Measurements from ENCODE around the gene NKAIN2. TPM values are rescaled to one million over a fixed set of nuclear protein-coding genes. Genes with fewer than 3 reads are reported as not detected.
"Not testable (repeated sequence)": the region's sequence is repeated elsewhere in the genome, so short reads cannot be mapped to it uniquely, and the experiment has no call there.

Gene NKAIN2
- total RNA-seq, 1 donor from 2014 or later, result not detected

DNA sequence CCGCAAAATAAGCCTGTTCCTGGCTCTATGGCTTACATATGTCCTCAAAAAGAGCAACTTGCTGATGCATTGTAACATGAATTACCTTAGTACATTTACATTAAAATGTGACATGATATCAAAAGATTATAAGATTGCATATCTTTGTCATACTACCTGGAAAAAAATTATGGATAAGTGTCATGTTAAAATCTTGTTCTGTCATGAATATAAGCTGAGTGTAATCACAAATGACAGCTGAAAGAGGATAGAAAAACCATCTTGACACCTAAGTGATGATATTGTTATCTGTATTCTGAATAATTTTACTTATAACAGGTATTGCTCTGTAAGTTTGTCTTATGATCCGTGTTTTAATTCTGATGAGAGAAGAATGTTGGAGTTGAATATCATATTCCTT, 655.6 kb downstream of the NKAIN2 start:
- ATAC-seq (no peak), DNase-seq (no peak)
- Histone ChIP-seq H3K4me1 (no peaks in the 10 kb centered on the region), H3K4me3 (no peak overlapping the region), H3K9me3 (no peaks in the 10 kb centered on the region), H3K27me3 (no peaks in the 10 kb centered on the region), H3K36me3 (no peaks in the 10 kb centered on the region), H3K27ac (no peak overlapping the region)
- intact Hi-C loops (cut with DNase I), result no loop called here
- no peak for TF ChIP-seq CTCF (IDR thresholded peaks at IDR 0.05)

DNA sequence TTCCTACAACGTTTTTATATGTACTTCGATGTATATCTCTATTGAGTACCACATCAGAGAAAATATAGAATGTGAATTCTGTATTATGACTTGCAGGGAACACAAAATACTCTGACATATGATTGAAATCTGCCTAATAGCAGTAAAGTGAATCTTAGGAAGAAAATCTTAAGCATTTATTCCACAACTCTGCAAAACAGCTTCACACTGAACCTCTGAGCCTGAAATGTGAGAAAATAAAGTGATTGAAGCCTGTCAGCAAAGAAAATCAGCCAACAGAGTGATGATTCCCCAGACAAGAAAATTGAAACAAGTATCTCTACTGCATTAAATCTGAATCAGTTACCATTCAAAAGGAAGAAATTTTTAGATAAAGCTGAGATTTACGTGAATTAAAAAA, 659.1 kb downstream of the NKAIN2 start:
- intact Hi-C loops (cut with DNase I), result no loop called here
- ATAC-seq, result no peak
- Histone ChIP-seq H3K27ac (no peak overlapping the region), H3K4me3 (no peak overlapping the region), H3K27me3 (no peaks in the 10 kb centered on the region), H3K4me1 (no peaks in the 10 kb centered on the region), H3K9me3 (no peaks in the 10 kb centered on the region), H3K36me3 (no peaks in the 10 kb centered on the region)
- TF ChIP-seq CTCF (IDR thresholded peaks at IDR 0.05), result no peak
- DNase-seq, result no peak

DNA sequence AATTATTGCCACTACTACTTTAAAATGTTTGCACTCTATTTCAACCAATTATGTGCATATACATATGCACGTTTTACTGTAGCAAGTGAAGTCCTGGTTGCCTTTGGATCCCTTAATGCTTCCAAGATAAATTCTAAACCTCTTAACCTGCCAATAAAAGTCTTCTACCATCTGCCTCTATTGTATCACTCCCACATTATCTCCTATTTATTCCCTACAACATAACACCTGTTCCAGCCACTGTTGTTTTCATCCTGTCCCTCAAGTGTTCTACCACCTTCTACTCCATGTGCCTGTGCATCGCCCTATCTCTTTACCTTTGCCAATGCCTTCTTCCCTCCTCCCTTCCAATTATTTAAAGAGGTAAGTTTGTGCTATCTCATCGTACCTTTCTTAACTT, 659.6 kb downstream of the NKAIN2 start:
- no peak overlapping the region for H3K4me3 ChIP-seq
- TF ChIP-seq CTCF (IDR thresholded peaks at IDR 0.05), result no peak
- H3K4me1 ChIP-seq, result no peaks in the 10 kb centered on the region
- no peaks in the 10 kb centered on the region for H3K9me3 ChIP-seq
- no peaks in the 10 kb centered on the region for H3K36me3 ChIP-seq
- ATAC-seq (no peak), DNase-seq (no peak)
- H3K27ac ChIP-seq, result no peak overlapping the region
- intact Hi-C loops (cut with DNase I), result no loop called here
- no peaks in the 10 kb centered on the region for H3K27me3 ChIP-seq

DNA sequence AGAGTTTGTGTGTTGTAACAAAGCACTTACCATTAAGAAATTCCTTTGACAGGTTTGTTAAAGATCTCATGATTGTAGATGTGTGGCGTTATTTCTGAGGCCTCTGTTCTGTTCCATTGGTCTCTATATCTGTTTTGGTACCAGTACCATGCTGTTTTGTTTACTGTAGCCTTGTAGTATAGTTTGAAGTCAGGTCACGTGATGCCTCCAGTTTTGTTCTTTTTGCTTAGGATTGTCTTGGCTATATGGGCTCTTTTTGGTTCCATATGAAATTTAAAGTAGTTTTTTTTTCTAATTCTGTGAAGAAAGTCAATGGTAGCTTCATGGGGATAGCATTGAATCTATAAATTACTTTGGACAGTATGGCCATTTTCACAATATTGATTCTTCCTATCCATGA, 660.9 kb downstream of the NKAIN2 start:
- H3K36me3 ChIP-seq; H3K4me1 ChIP-seq; DNase-seq; H3K4me3 ChIP-seq; ATAC-seq; H3K9me3 ChIP-seq; intact Hi-C loops (cut with DNase I); H3K27me3 ChIP-seq; H3K27ac ChIP-seq: not testable (repeated sequence)

- H3K4me3 ChIP-seq, result no peak overlapping the region
- ATAC-seq (no peak), DNase-seq (no peak)
- H3K4me1 ChIP-seq, result no peaks in the 10 kb centered on the region
- no peaks in the 10 kb centered on the region for H3K36me3 ChIP-seq
- TF ChIP-seq CTCF (IDR thresholded peaks at IDR 0.05), result no peak
- H3K27me3 ChIP-seq, result no peaks in the 10 kb centered on the region
- H3K27ac ChIP-seq, result no peak overlapping the region
- no peaks in the 10 kb centered on the region for H3K9me3 ChIP-seq
- intact Hi-C loops (cut with DNase I), result no loop called here
Measured at GRCh38 chr6:124466949-124467348, 663.3 kb downstream of the NKAIN2 start.

DNA sequence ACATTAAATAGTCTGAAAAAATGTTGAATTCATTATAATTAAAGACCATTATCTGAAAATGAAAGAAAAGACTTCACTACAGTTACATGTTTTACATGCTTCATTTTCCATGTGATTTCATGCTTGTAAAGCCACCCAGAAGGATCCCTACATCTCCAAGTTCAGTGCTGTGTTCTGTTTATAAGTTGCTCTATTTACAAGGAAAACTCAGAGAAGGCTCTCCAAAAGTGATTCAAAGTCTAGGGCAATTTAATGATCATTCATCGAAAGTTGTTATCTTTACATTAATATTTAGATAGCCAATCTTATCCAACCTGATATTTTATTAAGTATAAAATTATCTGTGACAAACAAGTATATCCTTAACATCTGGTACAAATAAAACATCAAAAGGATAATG, 663.7 kb downstream of the NKAIN2 start:
- intact Hi-C loops (cut with DNase I), result no loop called here
- H3K4me1 ChIP-seq, result no peaks in the 10 kb centered on the region
- H3K36me3 ChIP-seq, result no peaks in the 10 kb centered on the region
- no peak for ATAC-seq
- H3K9me3 ChIP-seq, result no peaks in the 10 kb centered on the region
- TF ChIP-seq CTCF (IDR thresholded peaks at IDR 0.05), result no peak
- no peak for DNase-seq
- H3K4me3 ChIP-seq, result no peak overlapping the region
- no peaks in the 10 kb centered on the region for H3K27me3 ChIP-seq
- no peak overlapping the region for H3K27ac ChIP-seq
